ENCODE data around the gene ZGPAT.
"Not testable (repeated sequence)": the region's sequence is repeated elsewhere in the genome, so short reads cannot be mapped to it uniquely, and the experiment has no call there.

The ZGPAT gene

DNA sequence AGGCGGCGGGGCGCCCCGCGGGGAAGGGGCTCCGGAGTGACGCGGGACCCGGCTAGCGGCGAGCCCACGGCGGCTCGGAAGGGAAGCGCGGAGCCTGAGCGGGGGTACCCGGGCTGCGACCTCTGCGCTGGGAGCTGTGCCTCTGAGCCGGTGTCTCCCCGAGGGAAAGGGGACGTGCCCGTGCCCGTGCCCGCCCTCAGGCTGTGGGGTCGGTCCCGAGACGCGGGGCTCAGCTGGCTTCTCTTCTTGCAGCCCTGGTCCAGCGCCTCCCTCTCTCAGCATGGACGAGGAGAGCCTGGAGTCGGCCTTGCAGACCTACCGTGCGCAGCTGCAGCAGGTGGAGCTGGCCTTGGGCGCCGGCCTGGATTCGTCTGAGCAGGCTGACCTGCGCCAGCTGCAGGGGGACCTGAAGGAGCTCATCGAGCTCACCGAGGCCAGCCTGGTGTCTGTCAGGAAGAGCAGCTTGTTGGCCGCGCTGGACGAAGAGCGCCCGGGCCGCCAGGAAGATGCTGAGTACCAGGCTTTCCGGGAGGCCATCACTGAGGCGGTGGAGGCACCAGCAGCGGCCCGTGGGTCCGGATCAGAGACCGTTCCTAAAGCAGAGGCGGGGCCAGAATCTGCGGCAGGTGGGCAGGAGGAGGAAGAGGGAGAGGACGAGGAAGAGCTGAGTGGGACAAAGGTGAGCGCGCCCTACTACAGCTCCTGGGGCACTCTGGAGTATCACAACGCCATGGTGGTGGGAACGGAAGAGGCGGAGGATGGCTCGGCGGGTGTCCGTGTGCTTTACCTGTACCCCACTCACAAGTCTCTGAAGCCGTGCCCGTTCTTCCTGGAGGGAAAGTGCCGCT, 686 bp downstream of the ZGPAT start:
- peak overlapping the region; percentile 78 for H3K4me3 ChIP-seq
- H3K4me1 ChIP-seq: peaks cover 4% of the 10 kb centered on the region
- in situ Hi-C loops (cut with MboI; ENCODE audit: low sequenced_read_pairs): no loop called here
- H3K9me3 ChIP-seq: no peaks in the 10 kb centered on the region
- H3K36me3 ChIP-seq (replicated peaks): peaks cover 64% of the 10 kb centered on the region
- H3K27me3 ChIP-seq (ENCODE audit: low read depth): no peaks in the 10 kb centered on the region
- DNase-seq (ENCODE audit: low spot score in 2 of 2): peak in 1 of 2 experiments; percentile 16

DNA sequence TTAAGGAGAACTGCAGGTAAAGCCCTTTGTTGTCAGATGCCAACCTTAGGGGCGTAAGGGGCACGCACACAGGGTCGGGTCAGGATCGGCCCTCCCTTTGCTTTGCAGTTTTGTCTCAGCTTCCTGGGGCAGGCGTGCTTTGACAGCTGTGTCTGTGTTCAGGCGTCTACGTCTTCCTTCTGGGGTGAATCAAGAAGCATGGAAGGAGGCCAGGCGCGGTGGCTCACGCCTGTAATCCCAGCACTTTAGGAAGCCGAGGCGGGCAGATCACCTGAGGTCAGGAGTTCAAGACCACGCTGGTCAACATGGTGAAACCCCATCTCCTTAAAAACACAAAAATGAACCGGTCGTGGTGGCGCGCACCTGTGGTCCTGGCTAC, 1.3 kb downstream of the ZGPAT start:
- in situ Hi-C loops (cut with MboI; ENCODE audit: low sequenced_read_pairs): no loop called here
- no peak for DNase-seq (ENCODE audit: low spot score in 2 of 2)
- peaks cover 64% of the 10 kb centered on the region for H3K36me3 ChIP-seq (replicated peaks)
- peaks cover 4% of the 10 kb centered on the region for H3K4me1 ChIP-seq
- peak overlapping the region; percentile 78 for H3K4me3 ChIP-seq
- H3K9me3 ChIP-seq: no peaks in the 10 kb centered on the region
- H3K27me3 ChIP-seq (ENCODE audit: low read depth): no peaks in the 10 kb centered on the region

DNA sequence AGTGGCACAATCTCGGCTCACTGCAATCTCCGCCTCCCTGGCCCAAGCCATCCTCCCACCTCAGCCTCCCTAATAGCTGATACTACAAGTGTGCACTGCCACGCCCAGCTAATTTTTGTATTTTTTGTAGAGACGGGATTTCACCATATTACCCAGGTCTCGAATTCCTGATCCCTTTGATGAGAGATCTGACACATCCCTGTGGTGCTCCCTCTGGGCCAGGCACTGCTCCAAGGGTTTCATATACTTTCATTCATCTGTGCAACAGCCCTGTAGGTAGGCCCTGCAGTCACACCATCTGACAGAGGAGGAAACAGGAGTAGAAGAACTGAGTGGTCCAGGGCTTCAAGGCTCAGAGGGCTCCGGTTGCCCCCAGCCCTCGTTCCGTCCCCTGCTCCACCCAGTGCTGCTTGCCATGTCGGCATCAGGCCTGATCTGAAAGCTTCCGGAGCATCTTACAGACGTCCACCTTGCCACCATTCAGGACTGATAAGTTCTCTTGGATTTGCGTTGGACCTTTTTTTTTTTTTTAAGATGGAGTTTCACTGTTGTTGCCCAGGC, 3.3 kb downstream of the ZGPAT start:
- in situ Hi-C loops (cut with MboI; ENCODE audit: low sequenced_read_pairs): no loop called here
- peaks cover 53% of the 10 kb centered on the region for H3K36me3 ChIP-seq (replicated peaks)
- H3K27me3 ChIP-seq (ENCODE audit: low read depth): no peaks in the 10 kb centered on the region
- no peak for DNase-seq (ENCODE audit: low spot score in 2 of 2)
- H3K4me3 ChIP-seq: no peak overlapping the region
- H3K9me3 ChIP-seq: no peaks in the 10 kb centered on the region; the same call in none of the 2 replicates
- peaks cover 4% of the 10 kb centered on the region for H3K4me1 ChIP-seq

DNA sequence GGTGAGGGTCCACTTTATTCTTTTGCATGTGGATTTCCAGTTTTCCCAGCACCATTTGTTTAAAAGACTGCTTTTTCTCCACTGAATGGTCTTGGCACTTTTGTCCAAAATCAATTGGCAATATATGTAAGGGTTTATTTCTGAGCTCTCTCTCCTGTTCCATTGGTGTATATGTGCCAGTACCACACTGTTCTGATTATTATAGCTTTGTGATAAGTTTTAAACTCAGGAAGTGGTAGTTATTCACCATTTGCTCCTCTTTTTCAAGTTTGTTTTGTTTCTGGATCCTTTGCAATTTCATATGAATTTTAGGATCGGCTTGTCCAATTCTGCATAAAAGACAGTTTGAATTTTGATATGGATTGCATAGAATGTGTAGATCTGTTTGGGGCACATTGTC, 4.4 kb downstream of the ZGPAT start:
- DNase-seq (ENCODE audit: low spot score in 2 of 2): no peak
- in situ Hi-C loops (cut with MboI; ENCODE audit: low sequenced_read_pairs): no loop called here
- no peaks in the 10 kb centered on the region; the same call in 1 of the 2 replicates for H3K4me1 ChIP-seq
- H3K27me3 ChIP-seq (ENCODE audit: low read depth): no peaks in the 10 kb centered on the region
- H3K36me3 ChIP-seq (replicated peaks): peaks cover 48% of the 10 kb centered on the region
- H3K9me3 ChIP-seq: no peaks in the 10 kb centered on the region; the same call in none of the 2 replicates
- no peak overlapping the region for H3K4me3 ChIP-seq

DNA sequence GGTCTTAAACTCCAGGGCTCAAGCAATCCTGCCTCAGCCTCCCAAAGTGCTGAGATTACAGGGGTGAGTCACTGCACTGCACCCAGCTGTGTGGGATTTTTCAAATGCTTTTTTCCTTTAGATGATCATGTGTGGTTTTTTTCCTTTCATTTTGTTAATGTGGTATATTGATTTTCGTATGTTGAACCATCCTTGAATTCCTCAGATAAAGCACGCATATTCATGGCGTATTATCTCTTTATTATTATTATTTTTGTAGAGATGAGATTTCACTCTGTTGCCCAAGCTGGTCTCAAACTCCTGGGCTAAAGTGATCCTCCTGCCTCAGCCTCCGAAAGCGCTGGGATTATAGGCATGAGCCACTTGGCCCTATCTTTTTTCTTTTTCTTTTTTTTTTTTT, 7.0 kb downstream of the ZGPAT start:
- in situ Hi-C loops (cut with MboI; ENCODE audit: low sequenced_read_pairs): no loop called here
- Histone ChIP-seq H3K9me3 (no peaks in the 10 kb centered on the region; the same call in none of the 2 replicates), H3K27me3 (ENCODE audit: low read depth) (no peaks in the 10 kb centered on the region), H3K4me3 (no peak overlapping the region), H3K36me3 (replicated peaks) (peaks cover 57% of the 10 kb centered on the region), H3K4me1 (no peaks in the 10 kb centered on the region)
- DNase-seq (ENCODE audit: low spot score in 2 of 2): no peak

DNA sequence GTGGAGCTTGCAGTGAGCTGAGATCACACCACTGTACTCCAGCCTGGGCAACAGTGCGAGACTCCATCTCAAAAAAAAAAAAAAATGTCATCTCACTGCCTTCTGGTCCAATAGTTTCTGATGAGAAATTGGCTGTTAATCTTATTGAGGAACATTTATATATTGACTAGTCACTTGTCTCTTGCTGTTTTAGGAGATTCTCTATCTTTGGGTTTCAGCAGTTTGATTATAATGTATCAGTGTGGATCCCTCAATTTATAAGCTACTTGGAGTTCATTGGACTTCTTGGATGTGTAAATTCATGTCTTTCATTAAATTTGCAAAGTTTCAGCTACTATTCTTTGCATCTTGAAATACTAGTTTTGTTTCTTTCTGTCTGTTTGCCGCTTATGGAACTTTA, 11.2 kb downstream of the ZGPAT start:
- Histone ChIP-seq H3K36me3 (replicated peaks) (peaks cover 40% of the 10 kb centered on the region), H3K4me3 (no peak overlapping the region), H3K27me3 (ENCODE audit: low read depth) (no peaks in the 10 kb centered on the region), H3K4me1 (no peaks in the 10 kb centered on the region), H3K9me3 (no peaks in the 10 kb centered on the region; the same call in none of the 2 replicates)
- no peak for DNase-seq (ENCODE audit: low spot score in 2 of 2)
- in situ Hi-C loops (cut with MboI; ENCODE audit: low sequenced_read_pairs): no loop called here

DNA sequence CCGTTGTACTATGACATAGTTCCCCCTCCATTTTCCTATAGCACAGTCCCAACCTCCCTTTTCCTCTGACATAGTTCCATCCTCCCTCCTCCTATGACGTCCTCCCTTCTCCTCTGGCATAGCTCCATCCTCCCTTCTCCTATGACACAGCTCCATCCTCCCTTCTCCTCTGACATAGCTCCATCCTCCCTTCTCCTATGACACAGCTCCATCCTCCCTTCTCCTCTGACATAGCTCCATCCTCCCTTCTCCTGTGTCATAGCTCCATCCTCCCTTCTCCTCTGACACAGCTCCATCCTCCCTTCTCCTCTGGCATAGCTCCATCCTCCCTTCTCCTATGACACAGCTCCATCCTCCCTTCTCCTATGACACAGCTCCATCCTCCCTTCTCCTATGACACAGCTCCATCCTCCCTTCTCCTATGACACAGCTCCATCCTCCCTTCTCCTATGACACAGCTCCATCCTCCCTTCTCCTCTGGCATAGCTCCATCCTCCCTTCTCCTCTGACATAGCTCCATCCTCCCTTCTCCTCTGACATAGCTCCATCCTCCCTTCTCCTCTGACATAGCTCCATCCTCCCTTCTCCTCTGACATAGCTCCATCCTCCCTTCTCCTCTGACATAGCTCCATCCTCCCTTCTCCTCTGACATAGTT, 15.3 kb downstream of the ZGPAT start:
- peaks cover 33% of the 10 kb centered on the region for H3K36me3 ChIP-seq (replicated peaks)
- H3K27me3 ChIP-seq (ENCODE audit: low read depth); DNase-seq (ENCODE audit: low spot score in 2 of 2); H3K4me3 ChIP-seq; H3K4me1 ChIP-seq; H3K9me3 ChIP-seq; in situ Hi-C loops (cut with MboI; ENCODE audit: low sequenced_read_pairs): not testable (repeated sequence)

DNA sequence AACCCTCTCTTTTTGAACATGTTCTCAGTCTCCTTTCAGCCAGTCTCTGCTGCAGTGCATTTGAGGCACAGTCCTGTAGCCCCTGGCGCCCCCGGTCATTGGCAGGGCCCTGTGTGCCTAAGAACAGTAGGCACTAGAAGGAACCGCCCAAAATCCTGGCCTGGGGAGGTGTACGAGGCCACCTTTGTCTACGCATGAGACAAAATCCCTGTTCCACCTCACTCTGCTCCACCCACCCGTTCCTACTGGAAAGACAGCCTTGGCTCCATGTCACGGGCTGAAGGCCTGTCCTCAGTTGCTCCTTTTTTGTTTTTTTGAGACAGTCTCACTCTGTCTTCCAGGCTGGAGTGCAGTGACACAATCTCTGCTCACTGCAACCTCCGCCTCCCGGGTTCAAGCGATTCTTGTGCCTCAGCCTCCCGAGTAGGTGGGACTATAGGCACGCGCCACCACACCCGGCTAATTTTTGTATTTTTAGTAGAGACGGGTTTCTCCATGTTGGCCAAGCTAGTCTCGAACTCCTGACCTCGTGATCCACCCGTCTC, 22.4 kb downstream of the ZGPAT start:
- H3K9me3 ChIP-seq; DNase-seq (ENCODE audit: low spot score in 2 of 2); in situ Hi-C loops (cut with MboI; ENCODE audit: low sequenced_read_pairs); H3K4me1 ChIP-seq; H3K4me3 ChIP-seq; H3K27me3 ChIP-seq (ENCODE audit: low read depth): not testable (repeated sequence)
- peaks cover 16% of the 10 kb centered on the region for H3K36me3 ChIP-seq (replicated peaks)

DNA sequence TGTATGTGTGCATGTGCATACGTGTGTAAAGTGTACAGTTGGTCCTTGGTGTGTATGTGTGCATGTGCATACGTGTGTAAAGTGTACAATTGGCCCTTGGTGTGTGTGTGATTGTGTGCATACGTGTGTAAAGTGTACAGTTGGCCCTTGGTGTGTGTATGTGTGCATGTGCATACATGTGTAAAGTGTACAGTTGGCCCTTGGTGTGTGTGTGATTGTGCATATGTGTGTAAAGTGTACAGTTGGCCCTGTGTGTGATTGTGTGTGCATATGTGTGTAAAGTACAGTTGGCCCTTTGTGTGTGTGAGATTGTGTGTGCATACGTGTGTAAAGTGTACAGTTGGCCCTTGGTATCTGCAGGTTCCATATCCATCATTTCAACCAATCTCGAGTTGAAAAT, 23.6 kb downstream of the ZGPAT start:
- H3K27me3 ChIP-seq (ENCODE audit: low read depth): no peaks in the 10 kb centered on the region
- no peaks in the 10 kb centered on the region for H3K9me3 ChIP-seq
- in situ Hi-C loops (cut with MboI; ENCODE audit: low sequenced_read_pairs): no loop called here
- H3K36me3 ChIP-seq (replicated peaks): peaks cover 12% of the 10 kb centered on the region
- H3K4me1 ChIP-seq: no peaks in the 10 kb centered on the region
- H3K4me3 ChIP-seq: no peak overlapping the region
- no peak for DNase-seq (ENCODE audit: low spot score in 2 of 2)

DNA sequence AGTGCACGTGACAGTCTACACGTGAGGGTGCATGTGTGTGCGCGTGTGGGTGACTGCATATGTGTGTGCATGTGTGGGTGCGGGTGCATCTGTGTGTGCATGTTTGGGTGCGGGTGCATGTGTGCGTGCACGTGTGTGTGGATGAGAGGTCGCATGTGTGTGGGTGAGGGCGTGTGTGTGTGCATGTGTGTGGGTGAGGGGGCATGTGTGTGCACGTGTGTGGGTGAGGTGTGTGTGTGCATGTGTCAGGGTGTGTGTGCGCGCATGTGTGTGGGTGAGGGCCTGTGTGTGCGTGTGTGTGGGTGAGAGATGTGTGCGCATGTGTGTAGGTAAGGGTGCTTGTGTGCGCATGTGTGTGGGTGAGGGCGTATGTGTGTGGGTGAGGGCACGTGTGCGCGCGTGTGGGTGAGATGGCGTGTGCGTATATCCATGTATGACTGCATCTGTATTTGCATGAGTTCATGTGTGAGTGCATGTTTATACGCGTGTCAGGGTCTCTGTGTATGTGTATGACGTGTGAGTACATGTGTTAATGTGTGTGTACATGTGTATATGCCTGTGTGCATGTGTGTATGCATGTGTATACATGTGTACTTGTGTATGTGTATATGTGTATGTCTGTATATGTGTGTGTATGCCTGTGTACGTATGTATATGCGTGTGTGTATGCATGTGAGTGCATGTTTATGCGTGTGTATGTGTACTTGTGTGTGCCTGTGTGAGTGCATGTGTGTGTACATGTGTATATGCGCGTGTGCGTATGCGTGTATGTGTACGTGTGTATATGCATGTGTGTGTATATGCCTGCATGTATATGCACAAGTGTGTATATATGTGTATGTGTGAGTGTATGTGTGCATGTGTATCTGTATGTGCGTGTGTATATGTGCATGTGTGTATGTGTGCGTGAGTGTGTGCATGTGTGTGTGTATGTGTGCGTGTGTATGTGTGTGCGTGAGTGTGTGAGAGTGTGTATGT, 24.6 kb downstream of the ZGPAT start:
- no peaks in the 10 kb centered on the region for H3K27me3 ChIP-seq (ENCODE audit: low read depth)
- no peaks in the 10 kb centered on the region for H3K4me1 ChIP-seq
- H3K9me3 ChIP-seq: no peaks in the 10 kb centered on the region
- no peak for DNase-seq (ENCODE audit: low spot score in 2 of 2)
- H3K4me3 ChIP-seq: no peak overlapping the region
- peaks cover 9% of the 10 kb centered on the region for H3K36me3 ChIP-seq (replicated peaks)
- in situ Hi-C loops (cut with MboI; ENCODE audit: low sequenced_read_pairs): no loop called here

DNA sequence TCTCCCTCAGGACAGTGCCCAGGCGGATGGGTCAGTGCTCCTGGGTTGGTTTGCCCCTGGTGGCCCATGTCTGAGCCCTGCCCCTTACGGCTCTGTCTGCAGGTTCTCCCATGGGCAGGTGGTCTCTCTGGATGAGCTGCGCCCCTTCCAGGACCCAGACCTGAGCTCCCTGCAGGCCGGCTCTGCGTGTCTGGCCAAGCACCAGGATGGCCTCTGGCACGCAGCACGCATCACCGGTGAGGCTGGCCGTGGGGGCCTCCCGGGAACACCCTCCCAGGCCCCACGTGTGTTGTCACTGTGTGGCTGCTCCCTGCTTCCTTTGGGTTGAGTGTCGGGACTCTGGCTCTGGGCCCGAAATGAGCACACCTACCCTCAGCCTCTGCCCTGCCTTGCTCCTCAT, 25.3 kb downstream of the ZGPAT start:
- no peaks in the 10 kb centered on the region for H3K9me3 ChIP-seq
- no peaks in the 10 kb centered on the region for H3K27me3 ChIP-seq (ENCODE audit: low read depth)
- H3K4me1 ChIP-seq: no peaks in the 10 kb centered on the region
- no peak overlapping the region for H3K4me3 ChIP-seq
- H3K36me3 ChIP-seq (replicated peaks): peaks cover 9% of the 10 kb centered on the region
- in situ Hi-C loops (cut with MboI; ENCODE audit: low sequenced_read_pairs): no loop called here
- DNase-seq (ENCODE audit: low spot score in 2 of 2): no peak

DNA sequence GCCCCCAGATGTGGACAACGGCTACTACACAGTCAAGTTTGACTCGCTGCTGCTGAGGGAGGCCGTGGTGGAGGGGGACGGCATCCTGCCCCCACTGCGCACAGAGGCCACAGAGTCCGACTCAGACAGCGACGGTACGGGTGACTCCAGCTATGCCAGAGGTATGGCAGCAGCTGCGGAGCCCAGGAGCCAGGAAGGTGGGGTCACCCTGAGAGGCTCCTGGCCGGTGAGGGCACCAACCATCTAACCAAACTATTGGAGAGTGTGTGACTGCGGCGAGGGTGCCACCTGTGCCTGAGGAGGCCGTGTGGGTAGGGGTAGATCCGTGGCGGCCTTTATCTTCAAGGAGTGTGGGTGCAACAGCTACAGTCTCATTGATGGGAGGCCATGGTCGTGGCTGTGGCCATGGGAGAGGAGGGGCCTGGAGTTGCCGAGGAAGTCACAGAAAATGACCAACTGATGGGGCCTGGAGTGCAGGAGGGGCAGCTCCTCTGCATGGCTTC, 25.8 kb downstream of the ZGPAT start:
- Histone ChIP-seq H3K4me1 (no peaks in the 10 kb centered on the region), H3K36me3 (replicated peaks) (peaks cover 9% of the 10 kb centered on the region), H3K27me3 (ENCODE audit: low read depth) (no peaks in the 10 kb centered on the region)

More for the DNA sequence above, 25.8 kb downstream of the ZGPAT start:
- Histone ChIP-seq H3K9me3 (no peaks in the 10 kb centered on the region), H3K4me3 (no peak overlapping the region)
- in situ Hi-C loops (cut with MboI; ENCODE audit: low sequenced_read_pairs): no loop called here
- no peak for DNase-seq (ENCODE audit: low spot score in 2 of 2)

Measured in HAP-1 (cell line).